Measurements from ENCODE around the gene HACD1.

DNA sequence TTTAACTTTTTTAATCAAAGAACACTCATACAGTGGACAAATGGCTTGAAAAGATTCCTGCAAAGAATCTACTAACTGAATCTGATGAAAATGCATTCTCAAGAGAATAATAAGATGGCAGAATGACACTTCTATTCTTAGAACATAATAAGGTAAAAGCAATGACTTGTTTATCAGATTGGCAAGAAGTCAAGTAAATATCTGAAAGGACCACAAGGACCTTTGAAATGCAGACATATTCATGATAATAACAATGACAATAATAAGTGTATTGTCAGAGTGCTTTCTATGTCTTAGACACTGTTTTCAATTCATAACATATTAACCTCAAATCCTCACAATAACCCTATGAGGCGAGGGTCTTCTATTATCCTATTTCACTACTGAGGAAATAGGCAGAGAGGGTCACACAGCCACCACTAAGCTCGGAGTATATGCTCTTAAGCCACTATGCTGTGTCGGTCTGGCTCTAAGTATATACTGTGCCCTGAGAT, 10.6 kb downstream of the HACD1 start:
- TF ChIP-seq CTCF (IDR thresholded peaks at IDR 0.05) (no peak), POLR2AphosphoS5 (IDR thresholded peaks at IDR 0.05) (no peak)

Data from prostate gland (tissue), 2 donors.